GM12878 (cell line): ENCODE data around the gene BBS1. TPM values are rescaled to one million over a fixed set of nuclear protein-coding genes. Genes with fewer than 3 reads are reported as not detected.

ENCODE experiments used
- ATAC-seq: fragments of 200-7000 bp; cut with Tn5 transposase; 3 replicates; pipeline ENCODE4 v1.9.1; 2020; ENCODE audit warnings: mild to moderate bottlenecking, moderate library complexity
- BruUV-seq: library from RNA; stranded (reverse); fragments of 400-500 nt; replicated peaks from 2 replicates; lab custom pipeline; 2021; lab: Mats Ljungman, UMichigan
- CTCF ChIA-PET: fragments of 300-600 bp; sonication (Branson Sonifier 250); formaldehyde crosslinking; extraction: SDS; loops from one replicate; lab custom pipeline; 2021; ENCODE audit warnings: inconsistent platforms; lab: Yijun Ruan, JAX
- POLR2A ChIA-PET: fragments of 350-600 bp; formaldehyde crosslinking; extraction: SDS; loops from one replicate; lab custom pipeline; 2021; ENCODE audit warnings: inconsistent platforms; lab: Charles Lee
- RAD21 ChIA-PET: fragments of 300-600 bp; sonication (Branson Sonifier 250); formaldehyde crosslinking; loops from one replicate; lab custom pipeline; 2023; ENCODE audit warnings: antibody characterized with exemption; ENCODE audit not compliant: unreplicated experiment; lab: Charles Lee
- SMC1A ChIA-PET: fragments of 300-600 bp; sonication (Branson Sonifier 250); formaldehyde crosslinking; loops from one replicate; lab custom pipeline; 2023; ENCODE audit not compliant: unreplicated experiment, uncharacterized antibody; lab: Charles Lee
- DNase-seq: peaks from one replicate; pipeline ENCODE4 v3.0.0-alpha.2; 2011; ENCODE audit warnings: low read depth, low spot score
- FAIRE-seq: peaks from 3 replicates; lab custom pipeline; 2011; peaks lifted over from hg19 to GRCh38; lab: Jason Lieb, UNC
- H2AFZ ChIP-seq: 2 replicates; pipeline ENCODE4 v1.6.0; 2011; ENCODE audit warnings: low read depth, low read length, control low read depth; ENCODE audit not compliant: control insufficient read depth
- H3K27ac ChIP-seq: 2 replicates; pipeline ENCODE4 v1.5.1; 2011; ENCODE audit warnings: control low read depth; ENCODE audit not compliant: control insufficient read depth, insufficient read depth
- H3K27me3 ChIP-seq, 2 experiments: replicated peaks in 1 of 2; 2 replicates each; pipeline versions ENCODE4 v1.6.0 to v1.6.1; 2011; ENCODE audit warnings: low read length in 1 of 2; ENCODE audit not compliant: control insufficient read depth in 2 of 2, insufficient read depth in 2 of 2
- H3K36me3 ChIP-seq, 2 experiments: 2 replicates each; pipeline ENCODE4 v1.5.1; 2011; ENCODE audit warnings: low read length in 1 of 2; ENCODE audit not compliant: control insufficient read depth in 2 of 2, insufficient read depth in 2 of 2
- H3K4me1 ChIP-seq: 2 replicates; pipeline ENCODE4 v1.6.1; 2011; ENCODE audit warnings: mild to moderate bottlenecking, low read length, moderate library complexity, mixed read lengths; ENCODE audit not compliant: control insufficient read depth, insufficient read depth
- H3K4me2 ChIP-seq: 2 replicates; pipeline ENCODE4 v1.6.0; 2011; ENCODE audit warnings: control low read depth; ENCODE audit not compliant: control insufficient read depth, insufficient read depth
- H3K4me3 ChIP-seq: fragments of 200-600 bp; sonication (generic); 2 replicates; pipeline ENCODE4 v1.5.1; 2016
- H3K79me2 ChIP-seq: 2 replicates; pipeline ENCODE4 v1.6.0; 2011; ENCODE audit warnings: low read length; ENCODE audit not compliant: control insufficient read depth, insufficient read depth
- H3K9ac ChIP-seq: 2 replicates; pipeline ENCODE4 v1.8.0; 2011; ENCODE audit warnings: low read length, control low read depth, mixed read lengths; ENCODE audit not compliant: control insufficient read depth, insufficient read depth
- H3K9me3 ChIP-seq: replicated peaks from 3 replicates; pipeline ENCODE4 v1.5.1; 2011; ENCODE audit warnings: mild to moderate bottlenecking, low read length; ENCODE audit not compliant: control insufficient read depth, insufficient read depth
- H4K20me1 ChIP-seq: 2 replicates; pipeline ENCODE4 v1.6.0; 2011; ENCODE audit not compliant: control insufficient read depth, insufficient read depth
- BHLHE40 ChIP-seq, 2 experiments: fragments of 450-650 bp in 1 of 2; IDR thresholded peaks; 2 replicates each; pipeline ENCODE4 v1.6.1; 2011 to 2017; ENCODE audit warnings: low read depth in 2 of 2, borderline replicate concordance in 1 of 2, improper control_type of control experiment in 1 of 2, low read length in 1 of 2, mild to moderate bottlenecking in 1 of 2
- DPF2 ChIP-seq: fragments of 450-650 bp; IDR thresholded peaks from 2 replicates; pipeline ENCODE4 v1.6.1; 2017; ENCODE audit warnings: mild to moderate bottlenecking
- NFXL1 ChIP-seq: fragments of 450-650 bp; IDR thresholded peaks from 2 replicates; pipeline ENCODE4 v1.6.1; 2017; ENCODE audit warnings: antibody characterized with exemption, mild to moderate bottlenecking, borderline replicate concordance
- NR2C1 ChIP-seq: fragments of 450-650 bp; IDR thresholded peaks from 2 replicates; pipeline ENCODE4 v1.6.1; 2017; ENCODE audit warnings: antibody characterized with exemption, mild to moderate bottlenecking, moderate library complexity
- REST ChIP-seq: IDR thresholded peaks from 2 replicates; pipeline ENCODE4 v1.6.1; 2012; ENCODE audit warnings: mild to moderate bottlenecking, low read depth, low read length
- SMAD5 ChIP-seq: IDR thresholded peaks from 2 replicates; pipeline ENCODE4 v1.6.1; 2016; ENCODE audit warnings: antibody characterized with exemption, low read depth
- TCF7 ChIP-seq: IDR thresholded peaks from 2 replicates; pipeline ENCODE4 v1.6.1; 2014; ENCODE audit warnings: antibody characterized with exemption, borderline replicate concordance
- WGBS: methylation state at CpG from one replicate; pipeline ENCODE4 v1.1.6; 2016; ENCODE audit warnings: low lambda C conversion rate; ENCODE audit not compliant: insufficient replicate concordance, insufficient coverage; ENCODE audit errors: missing lambda C conversion rate; 5-methylcytosine and 5-hydroxymethylcytosine counted together
- in situ Hi-C: fragments of 300-500 bp; cut with MboI; formaldehyde crosslinking; loops from 9 replicates; pipeline ENCODE4 v1.14.3; 2018; ENCODE audit warnings: mixed read lengths
- intact Hi-C: fragments of 100-400 bp; cut with micrococcal nuclease; formaldehyde crosslinking; loops from one replicate; pipeline ENCODE4 v1.14.2; 2022; ENCODE audit not compliant: unreplicated experiment
- polyA plus RNA-seq, 11 experiments: library from polyadenylated mRNA; depleted of rRNA in 4 of 11; unstranded in 6 of 11; stranded (reverse) in 5 of 11; fragments of >200 nt; fragmentation: Nextera tagmentation in 4 of 11; fragmentation: Illumina TruSeq in 1 of 11; extraction: Ambion mirVana in 4 of 11; extraction: Trizol in 1 of 11; gene quantifications; 1 replicate in 1 of 11; 2 replicates in 10 of 11; pipeline versions ENCODE4 v1.2.1 to v1.2.3, GENCODE V29; 2011 to 2016; ENCODE audit warnings: inconsistent platforms in 2 of 11, missing spikeins in 2 of 11, low read depth in 1 of 11
- total RNA-seq, 4 experiments: library from RNA; depleted of rRNA in 3 of 4; stranded (reverse); fragments of >200 nt in 3 of 4; fragmentation: Illumina TruSeq in 1 of 4; extraction: Trizol in 1 of 4; gene quantifications; 2 replicates each; pipeline versions ENCODE4 v1.2.1 to v1.2.3, GENCODE V29; 2013 to 2021
- TF ChIP-seq, protein P1 (sequence below): fragments of 450-650 bp; IDR thresholded peaks from 2 replicates; pipeline ENCODE4 v1.6.1; 2018; ENCODE audit warnings: mild to moderate bottlenecking, low read depth, moderate library complexity; ENCODE audit not compliant: partially characterized antibody
- TF ChIP-seq, protein P2 (sequence below): fragments of 450-650 bp; IDR thresholded peaks from 2 replicates; pipeline ENCODE4 v1.6.1; 2017; ENCODE audit warnings: borderline replicate concordance
- TF ChIP-seq, protein P3 (sequence below): fragments of 450-650 bp; IDR thresholded peaks from 2 replicates; pipeline ENCODE4 v1.6.1; 2017; ENCODE audit warnings: mild to moderate bottlenecking, moderate library complexity

BBS1 gene
- total and polyA plus RNA-seq, 10 of the 15 experiments (the other 5 are each of a cell fraction or from before 2014, with no cell fraction given), result 2.5 to 14.7 (median 8.7) TPM

GRCh38 chr11:66556086-66556485 lies 45.7 kb downstream of the BBS1 start:
- ChIA-PET RAD21 (no interaction called here), SMC1A (no interaction called here), POLR2A (no interaction called here), CTCF (no interaction called here)
- 48% methylated on average over 7 of the region's 7 CpGs for WGBS
- DNase-seq, result no peak
- H3K27me3 ChIP-seq, result no peaks in the 10 kb centered on the region
- no peak overlapping the region for H3K9ac ChIP-seq
- H3K4me1 ChIP-seq, result no peaks in the 10 kb centered on the region
- H2AFZ ChIP-seq, result no peak overlapping the region
- in situ Hi-C loops, result no loop called here
- H3K9me3 ChIP-seq, result no peaks in the 10 kb centered on the region
- no peaks in the 10 kb centered on the region for H3K36me3 ChIP-seq
- H4K20me1 ChIP-seq, result no peaks in the 10 kb centered on the region
- no peak for FAIRE-seq
- no peak for ATAC-seq
- H3K4me2 ChIP-seq, result no peak overlapping the region
- no TSS peak for BruUV-seq
- H3K4me3 ChIP-seq, result no peak overlapping the region
- H3K79me2 ChIP-seq, result no peaks in the 10 kb centered on the region
- no peak overlapping the region for H3K27ac ChIP-seq
- intact Hi-C loops, result no loop called here
- TF ChIP-seq BHLHE40 (IDR thresholded peaks at IDR 0.05; ENCODE audit: borderline replicate concordance in 1 of 2, low read depth in 2 of 2, low read length in 1 of 2), result no peak
- no peak for TF ChIP-seq SMAD5
- no peak for TF ChIP-seq DPF2
- no peak for TF ChIP-seq NR2C1
- TF ChIP-seq REST, result no peak
- TF ChIP-seq, protein P1, sequence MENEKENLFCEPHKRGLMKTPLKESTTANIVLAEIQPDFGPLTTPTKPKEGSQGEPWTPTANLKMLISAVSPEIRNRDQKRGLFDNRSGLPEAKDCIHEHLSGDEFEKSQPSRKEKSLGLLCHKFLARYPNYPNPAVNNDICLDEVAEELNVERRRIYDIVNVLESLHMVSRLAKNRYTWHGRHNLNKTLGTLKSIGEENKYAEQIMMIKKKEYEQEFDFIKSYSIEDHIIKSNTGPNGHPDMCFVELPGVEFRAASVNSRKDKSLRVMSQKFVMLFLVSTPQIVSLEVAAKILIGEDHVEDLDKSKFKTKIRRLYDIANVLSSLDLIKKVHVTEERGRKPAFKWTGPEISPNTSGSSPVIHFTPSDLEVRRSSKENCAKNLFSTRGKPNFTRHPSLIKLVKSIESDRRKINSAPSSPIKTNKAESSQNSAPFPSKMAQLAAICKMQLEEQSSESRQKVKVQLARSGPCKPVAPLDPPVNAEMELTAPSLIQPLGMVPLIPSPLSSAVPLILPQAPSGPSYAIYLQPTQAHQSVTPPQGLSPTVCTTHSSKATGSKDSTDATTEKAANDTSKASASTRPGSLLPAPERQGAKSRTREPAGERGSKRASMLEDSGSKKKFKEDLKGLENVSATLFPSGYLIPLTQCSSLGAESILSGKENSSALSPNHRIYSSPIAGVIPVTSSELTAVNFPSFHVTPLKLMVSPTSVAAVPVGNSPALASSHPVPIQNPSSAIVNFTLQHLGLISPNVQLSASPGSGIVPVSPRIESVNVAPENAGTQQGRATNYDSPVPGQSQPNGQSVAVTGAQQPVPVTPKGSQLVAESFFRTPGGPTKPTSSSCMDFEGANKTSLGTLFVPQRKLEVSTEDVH, result no peak
- TF ChIP-seq, protein P2, sequence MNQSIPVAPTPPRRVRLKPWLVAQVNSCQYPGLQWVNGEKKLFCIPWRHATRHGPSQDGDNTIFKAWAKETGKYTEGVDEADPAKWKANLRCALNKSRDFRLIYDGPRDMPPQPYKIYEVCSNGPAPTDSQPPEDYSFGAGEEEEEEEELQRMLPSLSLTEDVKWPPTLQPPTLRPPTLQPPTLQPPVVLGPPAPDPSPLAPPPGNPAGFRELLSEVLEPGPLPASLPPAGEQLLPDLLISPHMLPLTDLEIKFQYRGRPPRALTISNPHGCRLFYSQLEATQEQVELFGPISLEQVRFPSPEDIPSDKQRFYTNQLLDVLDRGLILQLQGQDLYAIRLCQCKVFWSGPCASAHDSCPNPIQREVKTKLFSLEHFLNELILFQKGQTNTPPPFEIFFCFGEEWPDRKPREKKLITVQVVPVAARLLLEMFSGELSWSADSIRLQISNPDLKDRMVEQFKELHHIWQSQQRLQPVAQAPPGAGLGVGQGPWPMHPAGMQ, result no peak
- no peak for TF ChIP-seq NFXL1
- TF ChIP-seq, protein P3, sequence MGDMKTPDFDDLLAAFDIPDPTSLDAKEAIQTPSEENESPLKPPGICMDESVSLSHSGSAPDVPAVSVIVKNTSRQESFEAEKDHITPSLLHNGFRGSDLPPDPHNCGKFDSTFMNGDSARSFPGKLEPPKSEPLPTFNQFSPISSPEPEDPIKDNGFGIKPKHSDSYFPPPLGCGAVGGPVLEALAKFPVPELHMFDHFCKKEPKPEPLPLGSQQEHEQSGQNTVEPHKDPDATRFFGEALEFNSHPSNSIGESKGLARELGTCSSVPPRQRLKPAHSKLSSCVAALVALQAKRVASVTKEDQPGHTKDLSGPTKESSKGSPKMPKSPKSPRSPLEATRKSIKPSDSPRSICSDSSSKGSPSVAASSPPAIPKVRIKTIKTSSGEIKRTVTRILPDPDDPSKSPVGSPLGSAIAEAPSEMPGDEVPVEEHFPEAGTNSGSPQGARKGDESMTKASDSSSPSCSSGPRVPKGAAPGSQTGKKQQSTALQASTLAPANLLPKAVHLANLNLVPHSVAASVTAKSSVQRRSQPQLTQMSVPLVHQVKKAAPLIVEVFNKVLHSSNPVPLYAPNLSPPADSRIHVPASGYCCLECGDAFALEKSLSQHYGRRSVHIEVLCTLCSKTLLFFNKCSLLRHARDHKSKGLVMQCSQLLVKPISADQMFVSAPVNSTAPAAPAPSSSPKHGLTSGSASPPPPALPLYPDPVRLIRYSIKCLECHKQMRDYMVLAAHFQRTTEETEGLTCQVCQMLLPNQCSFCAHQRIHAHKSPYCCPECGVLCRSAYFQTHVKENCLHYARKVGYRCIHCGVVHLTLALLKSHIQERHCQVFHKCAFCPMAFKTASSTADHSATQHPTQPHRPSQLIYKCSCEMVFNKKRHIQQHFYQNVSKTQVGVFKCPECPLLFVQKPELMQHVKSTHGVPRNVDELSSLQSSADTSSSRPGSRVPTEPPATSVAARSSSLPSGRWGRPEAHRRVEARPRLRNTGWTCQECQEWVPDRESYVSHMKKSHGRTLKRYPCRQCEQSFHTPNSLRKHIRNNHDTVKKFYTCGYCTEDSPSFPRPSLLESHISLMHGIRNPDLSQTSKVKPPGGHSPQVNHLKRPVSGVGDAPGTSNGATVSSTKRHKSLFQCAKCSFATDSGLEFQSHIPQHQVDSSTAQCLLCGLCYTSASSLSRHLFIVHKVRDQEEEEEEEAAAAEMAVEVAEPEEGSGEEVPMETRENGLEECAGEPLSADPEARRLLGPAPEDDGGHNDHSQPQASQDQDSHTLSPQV, result no peak
- TF ChIP-seq TCF7, result no peak
